GM21825 (cell line): Measurements from ENCODE around the gene NFE2L1.

Source experiments
- ATAC-seq: cut with Tn5 transposase; IDR thresholded peaks from one replicate; pipeline ENCODE4 v1.9.1; 2021; ENCODE audit warnings: mild to moderate bottlenecking, moderate library complexity; ENCODE audit not compliant: unreplicated experiment

Gene NFE2L1

GRCh38 chr17:48106802-48107136 is 58.6 kb downstream of the NFE2L1 start:
- no peak for ATAC-seq

DNA sequence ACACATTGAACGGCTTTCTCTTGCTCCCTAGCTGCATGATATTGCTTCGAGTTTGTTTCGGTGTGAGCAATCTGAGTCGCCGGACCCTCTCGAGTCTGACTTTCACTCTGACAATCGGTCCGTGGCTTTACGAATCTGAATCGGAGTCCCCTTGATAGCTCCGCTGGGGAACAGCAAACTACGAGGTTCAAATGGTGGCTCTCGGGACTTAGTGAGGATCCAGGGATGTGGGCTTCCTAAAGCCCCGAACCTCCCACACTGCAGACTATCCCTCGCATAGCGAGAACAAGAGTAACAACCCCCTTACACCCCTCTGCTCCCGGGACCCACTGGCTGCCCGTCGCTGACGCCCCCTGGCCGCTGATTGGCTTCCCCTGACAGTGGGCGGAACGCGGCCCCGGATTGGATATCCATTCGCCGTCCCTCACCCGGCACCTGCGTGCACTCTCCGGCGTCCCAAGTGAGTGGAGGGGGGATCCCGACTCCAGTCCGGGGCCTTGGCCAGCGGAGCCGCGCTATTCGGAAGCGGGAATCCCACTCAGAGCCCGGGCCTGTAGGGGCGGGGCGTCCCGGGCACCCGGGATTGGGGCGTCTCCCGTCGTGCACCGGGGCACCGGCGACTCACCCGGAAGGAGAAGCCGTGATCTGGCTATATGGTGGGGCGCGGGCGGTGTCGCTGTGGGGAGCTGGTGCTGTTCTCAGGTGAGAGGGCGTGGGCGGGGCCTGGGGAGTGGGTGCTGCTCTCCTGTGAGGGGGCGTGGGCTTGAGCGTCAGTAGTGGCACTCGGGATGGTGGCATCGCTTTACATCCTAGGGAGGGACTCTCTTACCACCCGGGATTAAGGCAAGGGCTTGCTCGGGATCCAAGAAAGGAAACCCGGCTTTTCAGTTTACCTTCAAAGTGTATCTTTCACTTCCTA is 59.2 kb downstream of the NFE2L1 start, which contains the start of gene SNX11:
SNX11 (plus strand) TSS at position 630 of the 919 bp plus-strand sequence. CDS start 4,278 bp downstream, outside the sequence.
- peak; percentile 70 for ATAC-seq

- no peak for ATAC-seq
Measured at GRCh38 chr17:48110761-48111160, 62.6 kb downstream of the NFE2L1 start.
